ENCODE results near the gene SSMEM1. TPM values are rescaled to one million over a fixed set of nuclear protein-coding genes. Genes with fewer than 3 reads are reported as not detected.

Gene SSMEM1
- total and polyA plus RNA-seq, 9 of the 15 experiments (the other 6 are each of a cell fraction or from before 2014, with no cell fraction given): 0.10 to 0.28 (median 0.18) TPM; not detected in 4

- TF ChIP-seq POLR2B (IDR thresholded peaks at IDR 0.05; ENCODE audit: low read depth, partially characterized antibody) (no peak), PHF8 (IDR thresholded peaks at IDR 0.05; ENCODE audit: borderline replicate concordance, low read length) (no peak), MAFF (IDR thresholded peaks at IDR 0.05; ENCODE audit: low read length) (no peak), CTBP1 (IDR thresholded peaks at IDR 0.05; ENCODE audit: borderline replicate concordance) (no peak), TEAD4 (IDR thresholded peaks at IDR 0.05; ENCODE audit: low read length) (no peak), TEAD4 (CRISPR knock-in tag; IDR thresholded peaks at IDR 0.05; ENCODE audit: borderline replicate concordance) (no peak), HEY1 (CRISPR knock-in tag; IDR thresholded peaks at IDR 0.05; ENCODE audit: borderline replicate concordance) (no peak)
Observed at GRCh38 chr7:130262448-130262847, 54.8 kb downstream of the SSMEM1 start (continued).

GRCh38 chr7:130263130-130263529 lies 55.5 kb downstream of the SSMEM1 start:
- FAIRE-seq (no peak), DNase-seq (ENCODE audit: extremely low read depth in 1 of 4, low spot score in 3 of 4) (no peak), ATAC-seq (no peak)
- Histone ChIP-seq H3K4me1 (replicated peaks in 1 of 2; ENCODE audit: control insufficient read depth in 2 of 2, insufficient read depth in 2 of 2, low read length in 2 of 2) (no peaks in the 10 kb centered on the region), H3K27ac (ENCODE audit: extremely low read depth, low read depth, low read length) (no peak overlapping the region), H3K4me3 (no peak overlapping the region), H3K9ac (ENCODE audit: insufficient read depth in 1 of 2, low read depth in 2 of 2, low read length in 2 of 2) (no peak overlapping the region), H3K4me2 (ENCODE audit: insufficient read depth, low read length) (no peak overlapping the region), H3K79me2 (ENCODE audit: control insufficient read depth, insufficient read depth, low read length) (no peaks in the 10 kb centered on the region), H4K20me1 (replicated peaks; ENCODE audit: control insufficient read depth, insufficient read depth, low read length) (no peaks in the 10 kb centered on the region), H3K9me3 (replicated peaks; ENCODE audit: control insufficient read depth, insufficient read depth, low read depth, low read length) (peaks cover 4% of the 10 kb centered on the region; the same call in 1 of the 2 replicates), H3K27me3 (ENCODE audit: control insufficient read depth in 2 of 2, insufficient read depth in 2 of 2, low read length in 2 of 2) (peaks cover 10 to 19% of the 10 kb centered on the region in 2 experiments; a peak in 3 of 5 replicates), H3K9me1 (ENCODE audit: control insufficient read depth, insufficient read depth, low read length) (no peaks in the 10 kb centered on the region), H2AFZ (ENCODE audit: low read depth, low read length) (no peak overlapping the region), H3K36me3 (ENCODE audit: control insufficient read depth, insufficient read depth, low read length) (no peaks in the 10 kb centered on the region)
- TF ChIP-seq PKNOX1 (IDR thresholded peaks at IDR 0.05) (no peak), ZBTB5 (IDR thresholded peaks at IDR 0.05) (no peak), TOE1 (IDR thresholded peaks at IDR 0.05; ENCODE audit: borderline replicate concordance) (no peak), TOE1 (CRISPR knock-in tag; IDR thresholded peaks at IDR 0.05; ENCODE audit: borderline replicate concordance, low read depth) (no peak), FOXM1 (IDR thresholded peaks at IDR 0.05; ENCODE audit: low read depth) (no peak), FOXM1 (CRISPR knock-in tag; IDR thresholded peaks at IDR 0.05; ENCODE audit: low read depth) (no peak), ID3 (CRISPR knock-in tag; IDR thresholded peaks at IDR 0.05) (no peak), ID3 (tag; IDR thresholded peaks at IDR 0.05) (no peak), SMAD4 (CRISPR knock-in tag; conservative IDR thresholded peaks at IDR 0.05) (no peak)
- in situ Hi-C loops (cut with MboI): no loop called here
- no TSS peak for BruUV-seq (replicated peaks)
- POLR2A ChIA-PET: interaction anchor here (0.9 to 1.3 kb wide), 2 partner anchors 27 to 57 kb away, joined by 3 to 4 read pairs; partner anchors contain the start of gene TMEM209
- intact Hi-C loops (cut with micrococcal nuclease): loop anchor here (5.0 kb wide), 1 partner anchor 201 kb away; no protein-coding TSS in a partner anchor
- WGBS (ENCODE audit: insufficient coverage, low coverage, missing lambda C conversion rate): 0% methylated on average over 2 of the region's 2 CpGs
- CTCF ChIA-PET (ENCODE audit: low intra/inter-chr PET ratio): no interaction called here
